NCI-H526 treated with DMSO at 0.1 percent for 48 hours (cell line): ENCODE results near the gene NACAD.

Experiments used
- DNase-seq: peaks from one replicate; lab custom pipeline; 2025; lab: John Stamatoyannopoulos, UW

NACAD gene

GRCh38 chr7:45092100-45092930 lies 3.5 kb upstream of the NACAD start:
- no peak for DNase-seq

- no peak for DNase-seq
These were observed 647 bp upstream of the NACAD start for GRCh38 chr7:45089341-45089891.

DNA sequence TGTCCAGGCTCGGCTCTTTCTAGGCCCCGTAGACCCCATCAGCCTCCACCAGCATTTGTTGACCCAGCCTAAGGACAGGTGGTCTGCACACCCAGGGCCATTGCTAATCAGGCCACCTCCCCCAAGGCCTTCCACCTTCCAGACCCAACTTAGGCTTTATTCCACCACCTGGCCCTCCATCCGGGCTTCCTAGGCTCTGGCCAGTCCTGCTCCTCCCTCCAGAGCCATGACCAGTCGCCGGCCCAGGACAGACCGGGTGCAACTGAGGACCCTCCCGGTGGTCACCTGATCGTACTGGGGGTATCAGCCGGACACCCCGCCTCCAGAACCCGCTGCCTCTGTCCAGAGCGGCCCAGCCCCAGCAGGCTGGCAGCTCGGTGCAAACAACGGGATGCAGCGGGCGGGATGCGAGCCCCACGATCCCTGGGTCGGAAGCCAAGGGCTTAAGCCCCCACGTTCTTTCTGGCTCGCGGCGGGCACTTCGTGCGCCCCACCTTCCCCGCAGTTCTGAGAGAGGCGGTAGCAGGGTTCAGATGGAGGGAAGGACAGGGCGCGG lies 545 bp downstream of the NACAD start:
- no peak for DNase-seq

GRCh38 chr7:45087301-45088145 lies 1.2 kb downstream of the NACAD start:
- DNase-seq: no peak

DNA sequence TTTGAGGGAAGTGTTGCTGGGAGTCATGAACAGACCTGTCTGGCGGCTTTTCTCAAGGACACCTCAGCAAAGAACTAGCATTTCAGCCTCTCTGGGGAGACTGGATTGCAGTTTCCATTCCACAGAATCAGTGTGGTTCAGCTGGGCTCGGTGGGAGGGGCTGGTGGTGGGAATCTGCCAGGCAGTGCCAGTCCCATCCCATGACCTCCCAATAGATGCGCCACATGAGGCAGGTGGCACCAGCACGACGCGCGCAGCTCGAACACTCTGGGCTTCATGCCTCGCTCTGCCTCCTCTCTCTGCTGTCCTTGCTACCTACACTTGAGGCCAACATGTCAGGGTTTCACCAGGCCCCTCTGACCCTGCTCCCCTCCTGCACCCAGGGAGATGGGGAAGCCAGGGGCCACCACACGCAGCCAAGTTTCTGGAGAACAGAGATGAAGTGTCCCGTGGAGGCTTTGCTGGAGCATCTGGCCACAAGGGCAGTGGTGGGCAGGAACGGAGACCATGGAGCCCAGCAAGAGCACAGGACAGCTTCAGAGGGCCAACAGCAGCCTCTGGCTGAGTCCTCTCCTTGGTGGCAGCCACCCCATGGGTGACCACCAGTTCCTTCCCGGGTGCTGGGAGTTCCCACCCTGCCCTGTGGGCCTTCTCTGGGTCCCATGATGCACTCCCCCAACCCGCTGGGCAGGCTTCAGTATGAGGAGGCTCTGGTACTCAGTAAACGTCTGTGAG lies 2.3 kb downstream of the NACAD start:
- DNase-seq: no peak

- DNase-seq: no peak
These were observed 3.1 kb downstream of the NACAD start for GRCh38 chr7:45085619-45086200.

GRCh38 chr7:45084901-45085618 lies 3.7 kb downstream of the NACAD start:
- no peak for DNase-seq

DNA sequence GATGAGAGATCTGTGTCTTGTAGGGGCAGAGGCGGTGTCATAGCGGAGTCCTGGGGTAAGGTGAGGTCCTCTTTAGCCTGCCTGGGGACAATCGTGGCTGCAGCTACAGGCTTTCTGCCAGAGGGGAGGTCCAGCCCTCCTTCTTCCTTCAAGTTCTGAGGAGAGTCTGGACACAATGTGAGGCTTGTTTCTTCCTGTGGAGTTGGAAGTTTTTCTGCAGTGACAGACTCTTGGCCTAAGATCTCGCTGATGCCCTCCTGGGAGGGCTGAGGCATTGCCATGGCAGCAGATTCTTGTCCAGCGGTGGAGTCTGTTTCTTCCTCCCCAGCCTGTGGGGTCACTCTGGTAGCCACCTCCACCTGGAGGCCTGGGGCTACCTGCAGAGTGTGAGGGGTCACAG lies 4.4 kb downstream of the NACAD start:
- DNase-seq: no peak

DNA sequence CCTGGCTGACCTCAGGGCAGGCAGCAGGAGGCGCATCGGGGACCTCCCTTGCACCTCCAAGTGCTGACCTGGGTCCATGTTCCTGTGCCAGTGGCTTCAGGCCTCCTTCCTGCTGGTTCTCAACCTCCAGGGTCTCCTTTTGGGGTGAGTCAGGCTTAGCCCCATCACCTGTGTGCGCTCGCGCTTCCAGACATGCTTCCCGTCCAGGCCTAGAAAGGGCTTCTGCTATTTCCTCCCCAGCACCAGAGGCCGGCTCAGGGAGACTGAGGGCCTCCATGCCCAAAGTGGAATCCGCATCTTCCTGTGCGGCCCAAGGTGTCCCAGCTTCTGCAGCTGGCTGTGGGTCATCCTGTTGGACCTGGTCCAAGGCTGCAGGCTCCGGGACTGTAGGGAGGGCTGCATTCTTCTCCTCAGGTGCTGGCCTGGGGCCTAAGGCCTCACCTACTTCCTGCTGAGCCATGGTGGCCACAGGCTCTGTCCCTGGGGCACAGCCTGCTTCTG lies 5.9 kb downstream of the NACAD start:
- DNase-seq: no peak

GRCh38 chr7:45082031-45082830 lies 6.5 kb downstream of the NACAD start:
- no peak for DNase-seq

- DNase-seq: no peak
These were observed 7.1 kb downstream of the NACAD start for GRCh38 chr7:45081670-45081974.

DNA sequence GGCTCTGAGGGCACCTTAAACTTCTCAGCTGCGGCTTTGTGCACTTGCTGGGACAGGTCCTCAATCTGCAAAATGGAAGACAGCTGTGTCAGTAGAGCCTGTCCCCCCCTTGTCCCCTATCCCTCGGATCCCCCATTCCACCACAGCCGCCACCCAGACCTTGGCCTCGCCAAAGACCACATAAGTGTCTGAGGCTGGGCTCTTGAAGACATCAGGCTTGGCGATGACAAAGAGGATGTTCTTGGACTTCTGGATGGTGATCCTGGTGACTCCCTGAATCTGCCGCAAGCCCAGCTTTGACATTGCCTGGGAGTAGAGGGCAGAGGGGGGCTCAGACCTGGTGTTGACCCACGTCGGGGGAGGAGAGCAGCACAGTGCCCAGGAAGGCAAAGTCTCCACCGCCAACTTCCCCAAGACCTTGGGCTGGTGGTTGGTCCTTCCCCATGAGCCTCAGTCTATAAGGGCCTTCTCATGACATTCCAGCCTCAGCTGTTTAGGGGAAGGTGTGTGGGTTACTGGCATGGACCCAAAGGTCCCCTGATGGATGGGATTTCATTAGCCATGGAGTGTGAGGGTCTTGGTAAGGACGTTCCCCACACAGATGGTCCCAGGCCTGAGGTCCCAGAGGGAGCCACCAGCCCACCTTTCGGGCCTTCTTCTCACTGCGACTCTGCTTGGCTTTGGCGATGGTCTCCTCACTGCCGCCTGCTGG lies 7.7 kb downstream of the NACAD start:
- DNase-seq: no peak

DNA sequence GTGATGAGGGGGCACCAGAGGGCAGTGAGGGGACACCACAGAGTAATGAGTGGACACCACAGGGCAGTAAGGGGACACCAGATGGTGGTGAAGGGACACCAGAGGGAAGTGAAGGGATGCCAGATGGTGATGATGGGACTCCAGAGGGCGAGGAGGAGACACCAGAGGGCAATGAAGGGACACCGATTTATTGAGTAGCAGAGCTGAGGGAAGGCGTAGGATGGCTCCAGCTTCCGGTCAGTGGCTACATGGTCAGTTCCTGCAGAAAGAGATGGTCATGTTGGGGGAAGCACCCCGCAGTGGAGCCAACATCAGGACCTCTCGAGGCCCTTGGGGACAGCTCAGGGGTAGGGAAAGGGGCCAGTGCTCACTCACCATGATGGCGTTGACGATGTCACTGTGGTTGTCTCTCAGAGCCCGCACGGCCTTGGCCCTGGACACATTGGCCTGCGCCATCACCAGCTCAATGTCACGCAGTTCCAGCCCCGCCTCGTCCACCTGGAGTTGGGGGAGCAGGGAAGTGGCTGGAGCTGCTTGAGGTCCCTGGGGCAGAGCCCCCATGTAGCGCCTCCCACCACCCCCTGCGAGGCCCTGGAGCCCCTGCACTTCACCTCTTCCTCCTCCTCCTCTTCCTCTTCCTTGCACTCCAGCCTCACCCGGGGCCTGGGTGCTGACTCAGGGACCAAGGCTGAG lies 8.4 kb downstream of the NACAD start:
- DNase-seq: no peak

DNA sequence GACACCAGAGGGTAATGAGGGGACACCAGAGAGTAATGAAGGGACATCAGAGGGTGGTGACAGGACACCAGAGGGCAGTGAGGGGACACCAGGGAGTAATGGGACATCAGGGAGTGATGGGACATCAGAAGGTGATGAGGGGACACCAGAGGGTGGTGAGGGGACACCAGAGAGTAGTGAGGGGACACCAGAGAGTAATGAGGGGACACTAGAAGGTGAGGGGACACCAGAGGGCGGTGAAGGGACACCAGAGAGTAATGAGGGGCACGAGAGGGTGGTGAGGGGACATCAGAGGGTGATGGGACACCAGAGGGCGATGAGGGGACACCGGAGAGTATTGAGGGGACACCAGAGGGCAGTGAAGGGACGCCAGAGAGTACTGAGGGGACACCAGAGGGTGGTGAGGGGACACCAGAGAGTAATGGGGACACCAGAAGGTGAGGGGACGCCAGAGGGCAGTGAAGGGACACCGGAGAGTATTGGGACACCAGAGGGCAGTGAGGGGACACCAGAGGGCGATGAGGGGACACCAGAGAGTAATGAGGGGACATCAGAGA lies 10.6 kb downstream of the NACAD start:
- no peak for DNase-seq

- DNase-seq: no peak
These were observed 11.2 kb downstream of the NACAD start for GRCh38 chr7:45077579-45077978.

DNA sequence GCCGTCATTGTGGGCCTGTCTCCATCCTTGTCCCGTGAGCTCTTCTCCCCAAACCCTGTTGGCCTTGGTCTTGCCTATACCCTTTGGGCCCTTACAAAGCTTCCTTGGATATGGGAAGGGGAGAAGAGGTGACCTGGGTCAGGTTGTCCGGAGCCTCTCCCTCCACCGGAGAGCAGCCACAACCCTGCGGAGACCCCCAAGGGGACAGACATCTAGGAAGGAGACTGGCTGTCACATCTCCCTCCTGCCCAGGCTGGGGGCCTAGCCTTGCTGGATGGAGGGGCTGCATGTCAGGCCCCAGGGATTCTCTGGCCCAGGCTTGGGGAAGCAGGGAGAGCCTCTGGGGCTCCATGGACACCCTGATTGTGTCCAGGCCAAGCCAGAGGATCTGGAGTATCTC lies 11.8 kb downstream of the NACAD start:
- no peak for DNase-seq

DNA sequence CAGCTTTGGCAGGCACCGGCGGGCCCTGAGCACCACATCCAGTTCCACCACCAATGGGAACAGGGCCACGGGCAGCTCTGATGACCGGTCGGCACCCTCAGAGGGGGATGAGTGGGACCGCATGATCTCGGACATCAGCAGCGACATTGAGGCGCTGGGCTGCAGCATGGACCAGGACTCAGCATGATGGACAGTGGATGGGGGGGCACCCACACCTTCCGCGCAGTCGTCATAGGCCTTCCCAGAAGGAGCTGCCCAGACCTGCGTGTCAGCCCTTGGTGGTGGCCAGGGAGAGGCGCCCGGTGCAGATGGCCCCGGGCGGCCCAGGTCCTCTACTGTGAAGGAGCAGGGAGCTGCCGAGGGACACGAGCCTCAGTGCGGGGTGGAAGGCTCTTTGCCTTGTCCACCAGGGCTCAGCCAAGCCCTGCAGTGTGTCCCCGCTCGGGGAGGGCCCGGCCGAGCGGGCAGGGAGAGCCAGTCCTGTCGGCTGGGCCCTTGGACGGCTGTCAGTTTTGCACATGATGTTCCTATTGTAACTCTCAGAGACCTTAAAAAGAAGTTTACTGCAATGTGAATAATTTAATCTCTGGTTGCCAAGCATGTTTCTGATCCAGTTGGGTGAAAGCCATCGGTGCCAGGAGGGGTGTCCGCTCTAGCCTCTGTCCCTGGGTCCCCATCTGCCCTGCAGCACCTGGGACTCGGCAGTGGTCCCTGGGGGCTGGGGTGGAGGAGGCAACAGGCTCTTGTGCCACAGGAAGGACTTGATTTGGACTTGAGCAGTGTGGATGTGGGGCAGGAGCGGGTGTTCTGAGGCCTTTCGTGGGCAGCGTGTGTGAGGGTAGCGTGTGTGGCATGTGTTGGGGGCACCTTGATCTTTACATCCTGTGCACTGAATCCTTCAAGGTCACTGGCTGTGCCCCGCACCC lies 12.6 kb downstream of the NACAD start:
- no peak for DNase-seq

DNA sequence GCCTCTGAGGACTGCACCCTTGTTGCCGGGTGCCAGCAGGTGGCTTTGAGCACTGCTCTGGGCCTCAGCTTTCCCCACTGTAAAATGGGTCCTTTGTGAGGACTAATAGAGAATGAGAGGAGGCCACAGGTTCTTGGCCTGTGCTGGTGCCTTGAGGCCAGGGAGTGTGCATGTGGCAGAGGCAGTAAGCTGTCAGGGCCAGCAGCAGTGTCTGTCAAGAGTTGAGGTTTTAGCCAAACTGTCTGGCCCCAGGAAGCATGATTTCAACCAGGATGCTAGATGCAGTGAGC lies 13.5 kb downstream of the NACAD start:
- DNase-seq: no peak
